ENCODE measurements around the gene MOGAT3. TPM values are rescaled to one million over a fixed set of nuclear protein-coding genes. Genes with fewer than 3 reads are reported as not detected.
"Not testable (repeated sequence)": the region's sequence is repeated elsewhere in the genome, so short reads cannot be mapped to it uniquely, and the experiment has no call there.

The MOGAT3 gene
- total RNA-seq, 1 donor from 2014 or later = not detected

DNA sequence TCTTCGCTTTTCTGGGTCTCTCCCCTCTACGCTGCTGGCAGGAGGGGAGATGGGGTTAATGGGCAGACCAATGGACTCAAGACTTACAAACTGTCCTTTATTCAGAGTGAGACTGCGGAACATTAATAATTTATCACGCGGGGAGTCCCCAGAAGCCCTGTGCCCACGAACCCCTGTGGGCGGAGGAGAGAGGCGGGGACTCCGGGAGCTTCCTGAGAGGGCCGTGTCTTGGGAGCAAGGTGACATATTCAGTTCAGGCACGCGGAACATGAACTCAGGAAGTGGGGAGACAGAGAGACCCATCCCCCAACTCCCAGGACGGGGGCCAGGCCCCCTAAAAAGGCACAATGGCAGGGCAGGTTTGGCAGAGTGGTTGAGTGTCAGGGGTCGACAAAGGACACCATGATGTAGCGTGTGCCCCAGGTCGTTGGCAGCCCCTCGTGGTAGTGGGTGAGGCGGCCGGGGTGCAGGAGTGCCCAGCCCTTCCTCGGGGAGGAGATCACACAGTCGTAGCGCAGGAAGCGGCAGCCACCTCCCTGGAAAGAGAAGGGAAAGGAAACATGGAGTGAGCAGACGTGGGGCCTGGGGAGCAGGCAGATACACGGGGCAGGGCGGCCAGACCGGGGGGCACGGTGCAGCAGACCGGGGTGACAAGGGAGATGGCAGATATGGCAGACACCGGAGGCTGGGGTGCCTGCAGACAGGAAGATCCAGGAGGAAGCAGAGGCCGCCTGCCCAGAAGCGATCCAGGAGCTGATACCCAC lies 5.2 kb upstream of the MOGAT3 start:
- no peak for DNase-seq (ENCODE audit: low read depth)

DNA sequence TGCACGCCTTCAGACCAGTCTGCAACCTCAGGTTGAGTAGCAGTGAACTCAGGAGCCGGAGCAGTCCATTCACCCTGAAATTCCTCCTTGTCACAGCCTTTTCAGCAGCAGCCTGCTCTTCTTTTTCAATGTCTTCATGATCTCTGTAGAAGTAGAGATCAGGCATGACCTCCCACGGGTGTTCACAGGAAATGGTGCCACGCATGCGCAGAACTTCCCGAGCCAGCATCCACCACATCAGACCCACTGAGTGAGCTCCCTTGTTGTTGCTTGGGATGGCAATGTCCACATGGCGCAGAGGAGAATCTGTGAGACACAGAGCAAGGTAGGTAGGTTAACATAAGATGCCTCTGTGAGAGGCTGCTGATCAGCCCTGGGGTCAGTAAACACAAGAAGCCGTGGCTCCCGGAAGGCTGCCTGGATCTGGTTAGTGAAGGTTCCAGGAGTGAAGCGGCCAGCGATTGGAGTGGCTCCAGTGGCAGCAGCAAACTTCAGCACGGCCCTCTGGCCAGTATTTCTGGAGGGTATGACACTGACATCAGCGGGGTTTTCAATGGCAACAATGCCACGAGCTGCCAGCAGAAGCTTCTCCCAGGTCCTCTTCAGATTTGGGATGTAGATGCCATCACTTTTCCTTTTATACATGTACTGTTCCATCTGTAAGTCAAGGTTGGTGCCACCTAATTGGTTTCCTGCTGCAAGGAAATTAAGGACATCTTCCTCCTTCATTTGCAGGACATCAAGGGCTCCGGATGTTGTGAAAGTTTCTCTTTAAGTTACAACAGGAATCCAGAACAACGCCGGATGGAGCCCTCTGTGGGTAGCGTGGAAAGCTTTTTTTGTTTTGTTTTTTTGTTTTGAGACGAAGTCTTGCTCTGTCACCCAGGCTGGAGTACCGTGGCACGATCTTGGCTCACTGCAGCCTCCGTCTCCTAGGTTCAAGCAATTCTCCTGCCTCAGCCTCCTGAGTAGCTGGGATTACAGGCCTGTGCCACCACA lies 3.2 kb upstream of the MOGAT3 start:
- DNase-seq (ENCODE audit: low read depth) = not testable (repeated sequence)

DNA sequence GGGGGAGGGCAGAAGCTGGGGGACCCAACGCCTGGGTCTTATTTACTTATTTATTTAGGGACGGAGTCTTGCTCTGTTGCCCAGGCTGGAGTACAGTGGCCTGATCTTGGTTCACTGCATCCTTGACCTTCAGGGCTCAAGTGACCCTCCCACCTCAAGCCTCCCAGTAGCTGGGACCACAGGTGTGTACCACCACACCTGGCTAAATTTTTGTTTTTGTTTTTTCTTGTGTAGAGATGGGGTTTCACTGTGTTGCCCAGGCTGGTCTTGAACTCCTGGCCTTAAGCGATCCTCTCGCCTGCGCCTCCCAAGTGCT lies 1.7 kb upstream of the MOGAT3 start:
- no peak for DNase-seq (ENCODE audit: low read depth)

- DNase-seq (ENCODE audit: low read depth) = no peak
These were observed 1.1 kb upstream of the MOGAT3 start for GRCh38 chr7:101201695-101202602.

- no peak for DNase-seq (ENCODE audit: low read depth)
These were observed 353 bp downstream of the MOGAT3 start for GRCh38 chr7:101200504-101200861.

GRCh38 chr7:101199522-101199921 lies 1.3 kb downstream of the MOGAT3 start:
- DNase-seq (ENCODE audit: low read depth) = not testable (repeated sequence)

DNA sequence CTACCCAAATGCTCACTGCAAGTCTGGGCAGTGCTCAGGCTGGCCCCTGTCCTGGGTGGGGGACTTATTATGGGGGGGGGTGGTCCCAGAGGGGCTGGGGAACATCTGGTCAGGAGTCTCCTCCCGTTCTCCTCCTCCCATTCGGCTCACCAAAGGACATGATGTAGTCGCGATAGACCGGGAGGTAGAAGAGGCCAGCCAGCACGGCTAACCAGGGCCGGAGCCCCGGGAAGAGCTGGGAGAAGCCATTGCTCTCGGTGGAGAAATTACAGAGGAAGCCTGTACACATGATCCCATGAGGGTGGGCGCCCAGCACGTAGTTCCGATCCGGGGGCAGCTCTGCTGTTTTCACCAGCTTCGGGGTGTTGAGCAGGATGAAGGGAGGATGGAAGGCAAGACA lies 2.4 kb downstream of the MOGAT3 start:
- DNase-seq (ENCODE audit: low read depth) = no peak

GRCh38 chr7:101197991-101198390 lies 2.8 kb downstream of the MOGAT3 start:
- no peak for DNase-seq (ENCODE audit: low read depth)

DNA sequence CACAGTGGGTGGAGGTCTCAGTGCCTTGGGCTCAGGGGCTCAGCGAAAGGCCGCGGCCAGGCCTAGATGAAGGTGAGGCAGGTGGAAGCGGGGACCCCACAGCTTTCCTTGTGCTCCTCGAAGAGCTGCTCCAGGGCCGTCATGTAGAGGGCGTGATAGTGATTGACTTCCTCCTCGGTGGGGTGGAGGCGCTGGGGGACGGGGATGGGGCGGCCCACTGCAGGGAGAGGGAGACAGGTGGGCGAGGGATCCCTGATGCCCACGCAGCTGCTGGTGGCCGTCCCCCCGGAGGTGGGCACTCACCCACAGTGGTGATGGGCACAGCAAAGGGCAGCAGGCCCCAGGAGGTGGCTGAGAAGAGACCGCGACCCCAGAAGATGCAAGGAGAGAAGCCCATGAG lies 5.0 kb downstream of the MOGAT3 start:
- no peak for DNase-seq (ENCODE audit: low read depth)

DNA sequence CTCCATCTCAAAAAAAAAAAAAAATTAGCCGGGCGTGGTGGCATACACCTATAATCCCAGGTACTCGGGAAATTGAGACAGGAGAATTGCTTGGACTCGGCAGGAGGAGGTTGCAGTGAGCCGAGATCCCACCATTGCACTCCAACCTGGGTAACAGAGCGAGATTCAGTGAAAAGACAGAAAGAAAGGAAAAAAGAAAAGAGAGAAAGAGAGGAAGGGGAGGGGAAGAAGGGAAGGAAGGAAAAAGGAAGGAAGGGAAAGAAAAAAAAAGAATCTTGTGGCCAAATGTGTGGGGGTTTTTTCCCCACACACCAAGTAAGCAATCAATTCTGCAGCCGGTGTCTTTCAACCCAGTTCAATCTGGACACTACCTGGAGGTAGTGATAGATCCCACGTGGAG lies 11.7 kb downstream of the MOGAT3 start:
- no peak for DNase-seq (ENCODE audit: low read depth)

- no peak for DNase-seq (ENCODE audit: low read depth)
These were observed 13.9 kb downstream of the MOGAT3 start for GRCh38 chr7:101186844-101187428.

GRCh38 chr7:101186194-101186593 lies 14.6 kb downstream of the MOGAT3 start:
- no peak for DNase-seq (ENCODE audit: low read depth)

GRCh38 chr7:101185258-101185839 lies 15.5 kb downstream of the MOGAT3 start:
- peak; percentile 60 for DNase-seq (ENCODE audit: low read depth)

- no peak for DNase-seq (ENCODE audit: low read depth)
These were observed 20.6 kb downstream of the MOGAT3 start, which contains the start of gene NAT16 for GRCh38 chr7:101180130-101180755. TSS of gene NAT16 (minus strand) at chr7:101180293. CDS start at chr7:101174807, 5,486 bp downstream.

- DNase-seq (ENCODE audit: low read depth) = no peak
These were observed 21.1 kb downstream of the MOGAT3 start for GRCh38 chr7:101179713-101180112.

GRCh38 chr7:101179117-101179516 lies 21.7 kb downstream of the MOGAT3 start:
- DNase-seq (ENCODE audit: low read depth) = peak; percentile 47

DNA sequence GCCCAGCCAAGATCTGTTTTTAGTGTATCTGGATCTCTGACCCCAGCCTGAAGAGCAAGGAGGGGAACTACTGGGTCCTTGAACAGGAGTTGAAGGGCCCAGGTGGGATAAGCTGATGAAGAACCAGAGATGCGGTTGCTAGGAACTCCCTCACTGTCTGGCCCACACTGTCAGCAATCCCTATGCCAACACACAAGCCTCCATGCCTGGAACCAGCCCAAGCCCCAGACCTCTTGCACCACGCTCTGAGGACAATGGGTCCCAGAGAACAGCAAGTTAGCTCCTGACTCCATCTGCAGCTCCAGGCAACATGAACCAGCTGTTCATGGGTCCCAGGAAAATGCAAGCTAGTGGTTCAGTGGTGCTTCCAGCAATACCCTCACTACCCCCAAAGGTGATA lies 23.2 kb downstream of the MOGAT3 start:
- no peak for DNase-seq (ENCODE audit: low read depth)

GRCh38 chr7:101175664-101176063 lies 25.2 kb downstream of the MOGAT3 start:
- no peak for DNase-seq (ENCODE audit: low read depth)

GRCh38 chr7:101174322-101174854 lies 26.4 kb downstream of the MOGAT3 start:
- DNase-seq (ENCODE audit: low read depth) = no peak

DNA sequence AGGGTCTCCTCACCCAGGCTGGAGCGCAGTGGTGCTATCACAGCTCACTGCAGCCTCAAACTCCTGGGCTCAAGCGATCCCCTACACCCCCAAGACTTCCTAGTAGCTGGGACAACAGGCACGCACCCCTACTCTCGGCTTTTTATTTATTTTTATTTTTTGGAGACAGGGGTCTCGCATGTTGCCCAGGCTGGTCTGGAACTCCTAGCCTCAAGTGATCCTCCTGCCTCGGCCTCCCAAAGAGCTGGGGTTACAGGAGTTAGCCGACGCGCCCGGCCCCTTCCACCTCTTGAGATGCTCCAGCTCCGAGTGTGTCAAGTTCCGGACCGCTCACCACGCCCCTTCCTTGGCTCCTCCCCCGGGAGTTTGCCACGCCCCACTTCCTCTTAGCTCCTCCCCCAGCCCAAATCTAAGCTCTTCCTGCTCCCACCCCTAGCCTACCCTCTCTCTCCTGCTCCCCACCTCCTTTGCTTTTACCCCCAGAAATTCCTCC lies 27.0 kb downstream of the MOGAT3 start:
- peak; percentile 47 for DNase-seq (ENCODE audit: low read depth)
